Spleen (tissue), 11 donors: ENCODE results near the gene PRR22. TPM values are rescaled to one million over a fixed set of nuclear protein-coding genes. Genes with fewer than 3 reads are reported as not detected.

Source experiments
- DNase-seq: peaks from one replicate; pipeline ENCODE4 v3.0.0-alpha.2; 2020
- H3K27ac ChIP-seq, 8 donors: fragments of 200-600 bp; sonication (generic) in 7 of 8; 1 replicate in 4 of 8; 2 replicates in 4 of 8; pipeline versions ENCODE4 v1.5.0 to v1.8.0; 2016 to 2021; ENCODE audit warnings: inconsistent platforms in 4 of 8, mild to moderate bottlenecking in 4 of 8, moderate library complexity in 1 of 8
- H3K27me3 ChIP-seq, 7 donors: fragments of 200-600 bp; sonication (generic) in 6 of 7; replicated peaks in 1 of 7; 1 replicate in 4 of 7; 2 replicates in 3 of 7; pipeline versions ENCODE4 v1.5.0 to v1.8.0; 2016 to 2021; ENCODE audit warnings: inconsistent platforms in 3 of 7, mild to moderate bottlenecking in 1 of 7
- H3K36me3 ChIP-seq, 6 donors: fragments of 200-600 bp; sonication (generic) in 5 of 6; 1 replicate in 4 of 6; 2 replicates in 2 of 6; pipeline versions ENCODE4 v1.5.0 to v1.8.0; 2016 to 2021; ENCODE audit warnings: inconsistent platforms in 2 of 6
- H3K4me1 ChIP-seq, 6 donors: fragments of 200-600 bp; sonication (generic) in 5 of 6; 1 replicate in 3 of 6; 2 replicates in 3 of 6; pipeline versions ENCODE4 v1.5.0 to v1.8.0; 2016 to 2021; ENCODE audit warnings: inconsistent platforms in 3 of 6
- H3K4me3 ChIP-seq, 8 donors: fragments of 200-600 bp; sonication (generic) in 7 of 8; 1 replicate in 4 of 8; 2 replicates in 4 of 8; pipeline versions ENCODE4 v1.5.0 to v1.8.0; 2016 to 2021; ENCODE audit warnings: inconsistent platforms in 4 of 8, mild to moderate bottlenecking in 4 of 8, moderate library complexity in 2 of 8
- H3K9me3 ChIP-seq, 8 donors: fragments of 200-600 bp; sonication (generic) in 7 of 8; 1 replicate in 4 of 8; 2 replicates in 4 of 8; pipeline versions ENCODE4 v1.5.0 to v1.8.0; 2016 to 2021; ENCODE audit warnings: inconsistent platforms in 4 of 8
- POLR2A ChIP-seq, 3 donors: fragments of 450-650 bp; IDR thresholded peaks; one replicate each; pipeline ENCODE4 v1.5.1; 2017; ENCODE audit warnings: antibody characterized with exemption in 3 of 3, mild to moderate bottlenecking in 1 of 3
- POLR2AphosphoS5 ChIP-seq, 3 donors: sonication (generic); formaldehyde crosslinking; IDR thresholded peaks; one replicate each; pipeline ENCODE4 v1.5.1; 2017; ENCODE audit warnings: antibody characterized with exemption in 3 of 3
- WGBS, 5 donors: extraction: QIAGEN DNeasy Blood & Tissue Kit in 3 of 5; methylation state at CpG; one replicate each; pipeline versions ENCODE4 v1.1.5 to v1.1.7; 2013 to 2018; 5-methylcytosine and 5-hydroxymethylcytosine counted together
- intact Hi-C: fragments of 100-400 bp; cut with DNase I; formaldehyde crosslinking; loops from one replicate; pipeline ENCODE4 v1.15.0; 2023; ENCODE audit warnings: low total_unique reads
- polyA plus RNA-seq, 3 donors: library from polyadenylated mRNA; stranded (reverse); fragments of 200-250 nt; gene quantifications; one replicate each; pipeline ENCODE4 v1.2.1, GENCODE V29; 2013
- total RNA-seq, 7 donors: library from RNA; depleted of rRNA in 3 of 7; stranded (reverse); fragments of >200 nt in 3 of 7; fragmentation: NEBNext Ultra II Directional in 4 of 7; extraction: Animal tissue kit (Norgen Biotek cat#: 25700) in 4 of 7; gene quantifications; one replicate each; pipeline versions ENCODE4 v1.1.0 to v1.2.1, GENCODE V29; 2016 to 2021
- TF ChIP-seq, protein P1 (sequence below), 11 experiments: fragments of 200-600 bp in 7 of 11; fragments of 450-650 bp in 4 of 11; sonication (generic) in 4 of 11; IDR thresholded peaks in 8 of 11; conservative IDR thresholded peaks in 3 of 11; 1 replicate in 7 of 11; 2 replicates in 4 of 11; pipeline versions ENCODE4 v1.4.0 to v1.8.0; 2016 to 2021; ENCODE audit warnings: antibody characterized with exemption in 11 of 11, inconsistent platforms in 4 of 11, mild to moderate bottlenecking in 1 of 11
- donor health status: healthy with polysubstance abuse.
- donor health status: DM: no; HTN: no; CAD: no; lungs with moderate emphysema.
- donor health status: DM: no; HTN: no; CAD: no.
- donor health status: Bipolar disorder and iron deficiency.
- donor health status: healthy.
- donor health status: DM: no; HTN: no; CAD: no.
- donor health status: DM: yes; HTN: yes; CAD: no.

PRR22 gene
- total and polyA plus RNA-seq, 10 donors, result 1.4 to 11.4 (median 4.3) TPM

DNA sequence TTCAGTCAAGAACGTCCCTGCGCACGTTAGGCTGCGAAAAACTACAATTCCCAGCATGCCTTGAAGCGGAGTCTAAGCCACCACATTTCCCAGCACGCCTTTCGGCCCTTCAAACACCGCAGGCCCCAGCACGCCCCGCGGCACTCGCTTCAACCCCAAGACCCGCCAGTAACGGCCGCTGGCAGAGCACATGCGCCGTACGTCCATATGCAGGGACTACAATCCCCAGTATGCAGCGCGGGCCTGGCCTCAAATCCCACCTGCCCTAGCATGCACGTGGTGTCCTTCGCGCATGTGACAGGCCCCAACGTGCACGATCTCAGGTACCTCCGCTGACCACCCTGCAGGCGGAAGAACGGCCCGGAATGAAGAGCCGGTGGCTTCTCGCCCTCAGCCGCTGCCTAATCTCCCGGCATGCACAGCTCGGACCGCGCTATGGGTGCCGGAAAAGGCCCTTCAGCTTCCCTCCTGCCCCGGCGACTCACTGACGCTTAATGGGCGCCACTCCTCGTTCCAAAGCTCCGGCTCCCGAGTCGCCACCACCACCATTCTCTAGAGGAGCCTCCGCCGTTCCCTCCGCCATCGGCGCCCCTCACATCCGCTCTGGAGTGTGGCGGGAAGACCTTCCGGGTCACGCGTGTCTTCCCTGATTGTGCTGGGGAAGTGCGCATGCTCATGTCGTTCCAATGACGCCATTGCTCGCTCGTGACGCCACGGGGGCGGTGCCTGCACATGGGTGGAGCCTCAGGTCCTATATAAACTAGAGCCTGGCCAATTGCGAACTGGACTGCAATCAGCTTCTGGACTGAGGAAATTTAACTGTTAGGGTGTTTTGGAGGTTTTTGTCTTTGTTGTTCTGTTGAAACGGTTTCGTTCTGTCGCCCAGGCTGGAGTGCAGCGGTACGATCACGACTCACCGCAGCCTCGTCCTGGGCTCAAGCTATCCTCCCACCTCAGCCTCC is 6.3 kb upstream of the PRR22 start, which contains the start of gene DUS3L:
Gene DUS3L (minus strand): TSS at position 605 of the 962 bp plus-strand sequence. CDS start 22 bp downstream, at position 583.
- peaks cover 6 to 23% (median 11%) of the 10 kb centered on the region in 6 donors for H3K4me1 ChIP-seq
- H3K27ac ChIP-seq, result peak within 1 kb of the TSS; percentile 88 to 99 (median 99)
- intact Hi-C loops, result no loop called here
- 11 to 16% (median 11%) methylated on average over 49 to 72 of the region's 72 CpGs for WGBS, 5 donors
- TF ChIP-seq, protein P1, sequence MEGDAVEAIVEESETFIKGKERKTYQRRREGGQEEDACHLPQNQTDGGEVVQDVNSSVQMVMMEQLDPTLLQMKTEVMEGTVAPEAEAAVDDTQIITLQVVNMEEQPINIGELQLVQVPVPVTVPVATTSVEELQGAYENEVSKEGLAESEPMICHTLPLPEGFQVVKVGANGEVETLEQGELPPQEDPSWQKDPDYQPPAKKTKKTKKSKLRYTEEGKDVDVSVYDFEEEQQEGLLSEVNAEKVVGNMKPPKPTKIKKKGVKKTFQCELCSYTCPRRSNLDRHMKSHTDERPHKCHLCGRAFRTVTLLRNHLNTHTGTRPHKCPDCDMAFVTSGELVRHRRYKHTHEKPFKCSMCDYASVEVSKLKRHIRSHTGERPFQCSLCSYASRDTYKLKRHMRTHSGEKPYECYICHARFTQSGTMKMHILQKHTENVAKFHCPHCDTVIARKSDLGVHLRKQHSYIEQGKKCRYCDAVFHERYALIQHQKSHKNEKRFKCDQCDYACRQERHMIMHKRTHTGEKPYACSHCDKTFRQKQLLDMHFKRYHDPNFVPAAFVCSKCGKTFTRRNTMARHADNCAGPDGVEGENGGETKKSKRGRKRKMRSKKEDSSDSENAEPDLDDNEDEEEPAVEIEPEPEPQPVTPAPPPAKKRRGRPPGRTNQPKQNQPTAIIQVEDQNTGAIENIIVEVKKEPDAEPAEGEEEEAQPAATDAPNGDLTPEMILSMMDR (IDR thresholded peaks at IDR 0.05 in 8 of 11, conservative IDR thresholded peaks at IDR 0.05 in 3 of 11), result peak in 1 of 11 experiments; percentile 2
- TF ChIP-seq POLR2AphosphoS5 (IDR thresholded peaks at IDR 0.05) (peak; percentile 95 to 97 (median 96)), POLR2A (IDR thresholded peaks at IDR 0.05) (peak in 1 of 3 donors; percentile 57)
- H3K9me3 ChIP-seq, result peaks cover 0 to 3% (median 0%) of the 10 kb centered on the region in 8 donors
- no peaks in the 10 kb centered on the region for H3K27me3 ChIP-seq
- DNase-seq, result peak; percentile 98
- peak within 1 kb of the TSS; percentile 40 to 94 (median 86) for H3K4me3 ChIP-seq
- H3K36me3 ChIP-seq, result peaks cover 3 to 44% (median 42%) of the 10 kb centered on the region in 6 donors

DNA sequence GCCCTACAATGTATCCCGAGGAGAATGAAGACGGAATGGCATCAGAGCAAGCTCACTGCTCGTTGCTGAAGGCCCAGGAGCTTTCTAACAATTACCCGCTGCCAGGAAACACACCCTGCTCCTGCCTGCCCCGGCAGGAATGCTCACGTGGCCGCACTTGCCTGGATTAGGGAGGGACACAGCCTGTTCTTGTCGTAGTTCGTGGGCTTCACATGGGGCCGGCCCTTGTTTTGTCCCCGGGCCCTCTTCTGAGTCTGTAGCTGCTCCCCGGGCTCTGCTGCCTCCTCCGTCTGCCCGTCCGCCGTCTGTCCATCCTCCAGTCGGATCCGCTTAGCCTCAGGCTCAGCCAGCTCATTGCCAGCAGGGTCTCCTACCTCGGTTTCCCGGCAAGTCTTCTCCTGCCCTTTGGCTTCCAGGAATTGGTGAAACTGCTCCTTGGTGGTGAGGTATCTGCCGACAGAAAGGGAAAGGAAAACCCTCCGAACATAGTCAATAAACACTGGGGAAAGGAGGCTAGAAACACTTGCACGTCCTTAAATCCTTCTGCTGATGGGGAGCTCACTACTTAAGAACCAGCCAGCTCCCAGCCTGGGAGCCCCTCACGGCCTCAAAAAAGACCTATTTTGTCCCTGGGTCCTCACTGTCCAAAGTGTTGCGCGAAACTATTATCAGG is 5.5 kb upstream of the PRR22 start:
- intact Hi-C loops, result no loop called here
- H3K27me3 ChIP-seq, result no peaks in the 10 kb centered on the region
- WGBS, 5 donors, result 80 to 90% (median 83%) methylated on average over 25 to 26 of the region's 26 CpGs
- peak; percentile 85 for DNase-seq
- peak overlapping the region; percentile 40 to 94 (median 86) for H3K4me3 ChIP-seq
- H3K9me3 ChIP-seq, result peaks cover 0 to 3% (median 0%) of the 10 kb centered on the region in 8 donors
- H3K27ac ChIP-seq, result peak overlapping the region in 7 of 8 donors; percentile 97 to 99 (median 99)
- H3K4me1 ChIP-seq, result peaks cover 6 to 23% (median 11%) of the 10 kb centered on the region in 6 donors
- peaks cover 3 to 52% (median 50%) of the 10 kb centered on the region in 6 donors for H3K36me3 ChIP-seq
- TF ChIP-seq, protein P1 (IDR thresholded peaks at IDR 0.05 in 8 of 11, conservative IDR thresholded peaks at IDR 0.05 in 3 of 11), result no peak
- TF ChIP-seq POLR2A (IDR thresholded peaks at IDR 0.05) (no peak), POLR2AphosphoS5 (IDR thresholded peaks at IDR 0.05) (no peak)

DNA sequence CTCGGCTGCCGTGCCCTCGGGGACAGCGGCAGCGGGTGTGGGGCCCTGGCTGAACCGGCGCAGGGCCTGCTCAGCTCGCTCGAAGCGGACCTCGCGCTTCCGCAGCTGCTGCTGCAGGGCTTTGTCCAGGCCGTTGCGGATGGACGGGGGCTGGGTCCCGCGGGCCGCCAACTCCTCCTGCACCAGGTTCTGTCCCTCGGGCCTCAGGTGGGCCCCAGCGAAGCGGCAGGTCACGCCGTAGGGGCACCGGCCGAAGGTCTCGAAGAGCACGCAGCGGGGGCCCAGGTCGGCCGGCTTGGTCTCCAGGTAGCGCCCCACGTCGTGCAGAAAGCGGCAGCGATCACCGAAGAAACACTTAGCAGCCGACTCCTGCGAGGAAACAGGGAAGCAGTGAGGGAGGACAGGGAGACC is 4.8 kb upstream of the PRR22 start:
- peak; percentile 83 for DNase-seq
- H3K9me3 ChIP-seq, result peaks cover 0 to 3% (median 0%) of the 10 kb centered on the region in 8 donors
- H3K4me1 ChIP-seq, result peaks cover 6 to 21% (median 11%) of the 10 kb centered on the region in 6 donors
- TF ChIP-seq POLR2AphosphoS5 (IDR thresholded peaks at IDR 0.05), result no peak
- TF ChIP-seq POLR2A (IDR thresholded peaks at IDR 0.05), result no peak
- TF ChIP-seq, protein P1 (IDR thresholded peaks at IDR 0.05 in 8 of 11, conservative IDR thresholded peaks at IDR 0.05 in 3 of 11), result no peak
- peaks cover 3 to 59% (median 57%) of the 10 kb centered on the region in 6 donors for H3K36me3 ChIP-seq
- no peaks in the 10 kb centered on the region for H3K27me3 ChIP-seq
- no peak overlapping the region for H3K4me3 ChIP-seq
- H3K27ac ChIP-seq, result no peak overlapping the region
- intact Hi-C loops, result no loop called here
- 94 to 98% (median 96%) methylated on average over 28 to 39 of the region's 39 CpGs for WGBS, 5 donors
